ENCODE data around the gene TTLL11. TPM values are rescaled to one million over a fixed set of nuclear protein-coding genes. Genes with fewer than 3 reads are reported as not detected.

TTLL11 gene
- total RNA-seq, 6 experiments from 2014 or later = 3.2 to 5.2 (median 4.1) TPM

- ATAC-seq = peak in 1 of 4 donors; percentile 11
- intact Hi-C loops (cut with DNase I) = no loop called here
Observed at GRCh38 chr9:121853617-121854395, 239.3 kb downstream of the TTLL11 start.

GRCh38 chr9:121852651-121853616, 240.2 kb downstream of the TTLL11 start:
- peak in 1 of 4 donors; percentile 12 for ATAC-seq
- Histone ChIP-seq H3K4me3 (no peak overlapping the region), H3K9me3 (peaks cover 0 to 1% (median 0%) of the 10 kb centered on the region in 4 donors), H3K4me1 (no peaks in the 10 kb centered on the region), H3K27me3 (no peaks in the 10 kb centered on the region), H3K36me3 (no peaks in the 10 kb centered on the region), H3K27ac (no peak overlapping the region)
- 92% methylated on average over 14 of the region's 29 CpGs for WGBS (ENCODE audit: insufficient coverage, low coverage, low lambda C conversion rate, missing lambda C conversion rate)
- DNase-seq = no peak
- TF ChIP-seq POLR2A (IDR thresholded peaks at IDR 0.05) = no peak
- no peak for TF ChIP-seq CTCF (IDR thresholded peaks at IDR 0.05)
- intact Hi-C loops (cut with DNase I) = no loop called here

More at GRCh38 chr9:121853617-121854395, 239.3 kb downstream of the TTLL11 start:
- H3K27ac ChIP-seq = no peak overlapping the region
- no peak for TF ChIP-seq POLR2A (IDR thresholded peaks at IDR 0.05)
- no peak for TF ChIP-seq CTCF (IDR thresholded peaks at IDR 0.05)
- no peaks in the 10 kb centered on the region for H3K27me3 ChIP-seq
- H3K4me3 ChIP-seq = no peak overlapping the region
- DNase-seq = no peak
- no peaks in the 10 kb centered on the region for H3K36me3 ChIP-seq
- H3K4me1 ChIP-seq = no peaks in the 10 kb centered on the region
- 93% methylated on average over 3 of the region's 11 CpGs for WGBS (ENCODE audit: insufficient coverage, low coverage, low lambda C conversion rate, missing lambda C conversion rate)
- H3K9me3 ChIP-seq = peaks cover 0 to 1% (median 0%) of the 10 kb centered on the region in 4 donors

- TF ChIP-seq POLR2A (IDR thresholded peaks at IDR 0.05) (no peak), CTCF (IDR thresholded peaks at IDR 0.05) (no peak)
- intact Hi-C loops (cut with DNase I) = no loop called here
Observed at GRCh38 chr9:121852241-121852640, 240.9 kb downstream of the TTLL11 start.

GRCh38 chr9:121851641-121852091, 241.4 kb downstream of the TTLL11 start:
- WGBS (ENCODE audit: insufficient coverage, low coverage, low lambda C conversion rate, missing lambda C conversion rate) = 88% methylated on average over 4 of the region's 9 CpGs
- H3K36me3 ChIP-seq = no peaks in the 10 kb centered on the region
- no peak for ATAC-seq

More at GRCh38 chr9:121852241-121852640, 240.9 kb downstream of the TTLL11 start:
- H3K4me3 ChIP-seq = no peak overlapping the region
- 100% methylated on average over 4 of the region's 7 CpGs for WGBS (ENCODE audit: insufficient coverage, low coverage, low lambda C conversion rate, missing lambda C conversion rate)
- peaks cover 0 to 1% (median 0%) of the 10 kb centered on the region in 4 donors for H3K9me3 ChIP-seq
- H3K27ac ChIP-seq = no peak overlapping the region
- no peaks in the 10 kb centered on the region for H3K36me3 ChIP-seq
- H3K4me1 ChIP-seq = no peaks in the 10 kb centered on the region
- H3K27me3 ChIP-seq = no peaks in the 10 kb centered on the region
- peak in 1 of 3 donors; percentile 27 for DNase-seq
- no peak for ATAC-seq

More at GRCh38 chr9:121851641-121852091, 241.4 kb downstream of the TTLL11 start:
- intact Hi-C loops (cut with DNase I) = no loop called here
- H3K4me1 ChIP-seq = no peaks in the 10 kb centered on the region
- DNase-seq = no peak
- TF ChIP-seq POLR2A (IDR thresholded peaks at IDR 0.05) (no peak), CTCF (IDR thresholded peaks at IDR 0.05) (no peak)
- no peak overlapping the region for H3K27ac ChIP-seq
- no peak overlapping the region for H3K4me3 ChIP-seq
- peaks cover 0 to 1% (median 0%) of the 10 kb centered on the region in 4 donors for H3K9me3 ChIP-seq
- H3K27me3 ChIP-seq = no peaks in the 10 kb centered on the region

Data from right lobe of liver (tissue), 6 donors.